Measurements from ENCODE around the gene KLRD1.

KLRD1 gene

DNA sequence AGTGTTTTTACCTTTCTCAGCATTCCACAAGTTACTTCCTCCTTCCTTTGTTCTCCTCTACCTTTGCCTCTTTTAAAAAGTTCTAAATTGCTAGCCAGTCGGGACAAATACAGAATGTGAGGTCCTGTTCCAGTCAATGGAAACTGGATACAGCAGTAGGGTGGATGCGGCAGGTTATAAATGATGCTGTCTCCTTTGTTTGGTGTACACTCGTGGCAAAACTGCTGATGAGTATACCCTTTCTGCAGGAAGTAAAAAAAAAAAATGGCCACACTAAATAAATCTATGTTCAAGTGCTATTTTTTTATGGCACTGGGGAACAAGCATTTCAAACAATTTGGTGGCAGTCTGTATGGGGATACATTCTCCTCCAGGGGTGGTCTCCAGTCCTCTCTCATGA lies 54.7 kb downstream of the KLRD1 start (continued):
- TF ChIP-seq ISL1 (CRISPR knock-in tag; IDR thresholded peaks at IDR 0.05) (no peak), ZNF8 (CRISPR knock-in tag; IDR thresholded peaks at IDR 0.05) (no peak), ZFP30 (CRISPR knock-in tag; IDR thresholded peaks at IDR 0.05) (no peak), GLIS3 (CRISPR knock-in tag; IDR thresholded peaks at IDR 0.05) (no peak), BACH2 (CRISPR knock-in tag; IDR thresholded peaks at IDR 0.05; ENCODE audit: borderline replicate concordance) (no peak), PPARA (CRISPR knock-in tag; IDR thresholded peaks at IDR 0.05; ENCODE audit: borderline replicate concordance) (no peak), ZFP3 (CRISPR knock-in tag; IDR thresholded peaks at IDR 0.05) (no peak), CSDC2 (CRISPR knock-in tag; IDR thresholded peaks at IDR 0.05) (no peak), ZNF70 (CRISPR knock-in tag; IDR thresholded peaks at IDR 0.05) (no peak), TCF4 (CRISPR knock-in tag; IDR thresholded peaks at IDR 0.05; ENCODE audit: borderline replicate concordance) (no peak)
- TF ChIP-seq, protein P1, sequence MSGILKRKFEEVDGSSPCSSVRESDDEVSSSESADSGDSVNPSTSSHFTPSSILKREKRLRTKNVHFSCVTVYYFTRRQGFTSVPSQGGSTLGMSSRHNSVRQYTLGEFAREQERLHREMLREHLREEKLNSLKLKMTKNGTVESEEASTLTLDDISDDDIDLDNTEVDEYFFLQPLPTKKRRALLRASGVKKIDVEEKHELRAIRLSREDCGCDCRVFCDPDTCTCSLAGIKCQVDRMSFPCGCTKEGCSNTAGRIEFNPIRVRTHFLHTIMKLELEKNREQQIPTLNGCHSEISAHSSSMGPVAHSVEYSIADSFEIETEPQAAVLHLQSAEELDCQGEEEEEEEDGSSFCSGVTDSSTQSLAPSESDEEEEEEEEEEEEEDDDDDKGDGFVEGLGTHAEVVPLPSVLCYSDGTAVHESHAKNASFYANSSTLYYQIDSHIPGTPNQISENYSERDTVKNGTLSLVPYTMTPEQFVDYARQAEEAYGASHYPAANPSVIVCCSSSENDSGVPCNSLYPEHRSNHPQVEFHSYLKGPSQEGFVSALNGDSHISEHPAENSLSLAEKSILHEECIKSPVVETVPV (CRISPR knock-in tag; IDR thresholded peaks at IDR 0.05): no peak

DNA sequence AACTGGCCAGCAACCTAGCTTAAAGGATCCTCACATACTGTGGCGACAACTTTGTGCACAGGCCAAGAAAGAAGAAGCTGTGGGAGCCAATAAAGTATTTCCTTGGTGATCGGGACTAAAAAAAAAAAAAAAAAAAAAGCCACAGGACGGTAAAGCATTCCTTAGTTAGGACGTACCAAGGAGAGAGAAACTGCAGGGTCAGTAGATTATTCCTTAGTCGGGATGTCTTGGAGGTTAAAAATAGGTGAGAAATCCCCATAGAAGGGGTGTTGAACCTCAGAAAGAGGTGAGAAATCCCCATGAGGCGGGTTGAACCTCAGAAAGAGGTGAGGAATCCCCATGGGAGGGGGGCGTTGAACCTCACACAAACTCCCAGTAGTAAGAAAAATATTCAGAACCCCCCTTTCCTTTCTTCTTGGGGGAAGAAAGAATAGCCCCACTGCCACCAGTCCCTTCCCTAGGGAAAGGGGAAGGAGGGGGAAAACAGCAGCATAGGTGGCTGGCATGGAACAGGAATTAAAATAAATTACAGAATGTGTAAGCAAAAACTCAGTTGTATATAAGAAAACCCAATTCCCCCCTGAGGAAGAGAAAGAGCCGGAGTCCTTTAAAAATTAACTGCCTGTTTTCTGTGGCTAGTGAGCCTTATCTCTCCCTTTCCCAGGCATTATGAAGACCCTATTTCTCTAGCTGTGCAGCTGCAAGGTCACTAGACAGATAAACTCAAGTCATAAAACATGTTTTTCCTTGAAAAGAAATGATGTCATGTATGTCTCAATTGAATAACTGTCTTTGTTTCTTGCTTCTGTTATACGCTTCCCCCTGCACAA lies 55.4 kb downstream of the KLRD1 start:
- no peak for TF ChIP-seq ZFP30 (CRISPR knock-in tag; IDR thresholded peaks at IDR 0.05)
- TF ChIP-seq ZNF8 (CRISPR knock-in tag; IDR thresholded peaks at IDR 0.05): no peak
- TF ChIP-seq ZFP3 (CRISPR knock-in tag; IDR thresholded peaks at IDR 0.05): no peak
- TF ChIP-seq ZNF70 (CRISPR knock-in tag; IDR thresholded peaks at IDR 0.05): no peak
- no peak for TF ChIP-seq ESRRG (CRISPR knock-in tag; IDR thresholded peaks at IDR 0.05)
- TF ChIP-seq SNAI2 (CRISPR knock-in tag; IDR thresholded peaks at IDR 0.05): no peak
- no peak for TF ChIP-seq ZC3H10 (CRISPR knock-in tag; IDR thresholded peaks at IDR 0.05)
- TF ChIP-seq OSR1 (CRISPR knock-in tag; IDR thresholded peaks at IDR 0.05): no peak
- no peak for TF ChIP-seq BACH2 (CRISPR knock-in tag; IDR thresholded peaks at IDR 0.05; ENCODE audit: borderline replicate concordance)
- TF ChIP-seq, protein P1 (CRISPR knock-in tag; IDR thresholded peaks at IDR 0.05): no peak
- TF ChIP-seq, protein P2, sequence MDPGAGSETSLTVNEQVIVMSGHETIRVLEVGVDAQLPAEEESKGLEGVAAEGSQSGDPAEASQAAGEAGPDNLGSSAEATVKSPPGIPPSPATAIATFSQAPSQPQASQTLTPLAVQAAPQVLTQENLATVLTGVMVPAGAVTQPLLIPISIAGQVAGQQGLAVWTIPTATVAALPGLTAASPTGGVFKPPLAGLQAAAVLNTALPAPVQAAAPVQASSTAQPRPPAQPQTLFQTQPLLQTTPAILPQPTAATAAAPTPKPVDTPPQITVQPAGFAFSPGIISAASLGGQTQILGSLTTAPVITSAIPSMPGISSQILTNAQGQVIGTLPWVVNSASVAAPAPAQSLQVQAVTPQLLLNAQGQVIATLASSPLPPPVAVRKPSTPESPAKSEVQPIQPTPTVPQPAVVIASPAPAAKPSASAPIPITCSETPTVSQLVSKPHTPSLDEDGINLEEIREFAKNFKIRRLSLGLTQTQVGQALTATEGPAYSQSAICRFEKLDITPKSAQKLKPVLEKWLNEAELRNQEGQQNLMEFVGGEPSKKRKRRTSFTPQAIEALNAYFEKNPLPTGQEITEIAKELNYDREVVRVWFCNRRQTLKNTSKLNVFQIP (CRISPR knock-in tag; IDR thresholded peaks at IDR 0.05; ENCODE audit: borderline replicate concordance, low read depth): no peak
- TF ChIP-seq RARB (CRISPR knock-in tag; IDR thresholded peaks at IDR 0.05): no peak
- no peak for TF ChIP-seq PPARA (CRISPR knock-in tag; IDR thresholded peaks at IDR 0.05; ENCODE audit: borderline replicate concordance)
- no peak for TF ChIP-seq TOX (CRISPR knock-in tag; IDR thresholded peaks at IDR 0.05; ENCODE audit: borderline replicate concordance)
- no peak for TF ChIP-seq TCF4 (CRISPR knock-in tag; IDR thresholded peaks at IDR 0.05; ENCODE audit: borderline replicate concordance)
- TF ChIP-seq, protein P3, sequence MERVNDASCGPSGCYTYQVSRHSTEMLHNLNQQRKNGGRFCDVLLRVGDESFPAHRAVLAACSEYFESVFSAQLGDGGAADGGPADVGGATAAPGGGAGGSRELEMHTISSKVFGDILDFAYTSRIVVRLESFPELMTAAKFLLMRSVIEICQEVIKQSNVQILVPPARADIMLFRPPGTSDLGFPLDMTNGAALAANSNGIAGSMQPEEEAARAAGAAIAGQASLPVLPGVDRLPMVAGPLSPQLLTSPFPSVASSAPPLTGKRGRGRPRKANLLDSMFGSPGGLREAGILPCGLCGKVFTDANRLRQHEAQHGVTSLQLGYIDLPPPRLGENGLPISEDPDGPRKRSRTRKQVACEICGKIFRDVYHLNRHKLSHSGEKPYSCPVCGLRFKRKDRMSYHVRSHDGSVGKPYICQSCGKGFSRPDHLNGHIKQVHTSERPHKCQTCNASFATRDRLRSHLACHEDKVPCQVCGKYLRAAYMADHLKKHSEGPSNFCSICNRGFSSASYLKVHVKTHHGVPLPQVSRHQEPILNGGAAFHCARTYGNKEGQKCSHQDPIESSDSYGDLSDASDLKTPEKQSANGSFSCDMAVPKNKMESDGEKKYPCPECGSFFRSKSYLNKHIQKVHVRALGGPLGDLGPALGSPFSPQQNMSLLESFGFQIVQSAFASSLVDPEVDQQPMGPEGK (CRISPR knock-in tag; IDR thresholded peaks at IDR 0.05; ENCODE audit: borderline replicate concordance): no peak
- TF ChIP-seq, protein P4, sequence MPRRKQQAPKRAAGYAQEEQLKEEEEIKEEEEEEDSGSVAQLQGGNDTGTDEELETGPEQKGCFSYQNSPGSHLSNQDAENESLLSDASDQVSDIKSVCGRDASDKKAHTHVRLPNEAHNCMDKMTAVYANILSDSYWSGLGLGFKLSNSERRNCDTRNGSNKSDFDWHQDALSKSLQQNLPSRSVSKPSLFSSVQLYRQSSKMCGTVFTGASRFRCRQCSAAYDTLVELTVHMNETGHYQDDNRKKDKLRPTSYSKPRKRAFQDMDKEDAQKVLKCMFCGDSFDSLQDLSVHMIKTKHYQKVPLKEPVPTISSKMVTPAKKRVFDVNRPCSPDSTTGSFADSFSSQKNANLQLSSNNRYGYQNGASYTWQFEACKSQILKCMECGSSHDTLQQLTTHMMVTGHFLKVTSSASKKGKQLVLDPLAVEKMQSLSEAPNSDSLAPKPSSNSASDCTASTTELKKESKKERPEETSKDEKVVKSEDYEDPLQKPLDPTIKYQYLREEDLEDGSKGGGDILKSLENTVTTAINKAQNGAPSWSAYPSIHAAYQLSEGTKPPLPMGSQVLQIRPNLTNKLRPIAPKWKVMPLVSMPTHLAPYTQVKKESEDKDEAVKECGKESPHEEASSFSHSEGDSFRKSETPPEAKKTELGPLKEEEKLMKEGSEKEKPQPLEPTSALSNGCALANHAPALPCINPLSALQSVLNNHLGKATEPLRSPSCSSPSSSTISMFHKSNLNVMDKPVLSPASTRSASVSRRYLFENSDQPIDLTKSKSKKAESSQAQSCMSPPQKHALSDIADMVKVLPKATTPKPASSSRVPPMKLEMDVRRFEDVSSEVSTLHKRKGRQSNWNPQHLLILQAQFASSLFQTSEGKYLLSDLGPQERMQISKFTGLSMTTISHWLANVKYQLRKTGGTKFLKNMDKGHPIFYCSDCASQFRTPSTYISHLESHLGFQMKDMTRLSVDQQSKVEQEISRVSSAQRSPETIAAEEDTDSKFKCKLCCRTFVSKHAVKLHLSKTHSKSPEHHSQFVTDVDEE (CRISPR knock-in tag; IDR thresholded peaks at IDR 0.05): no peak
- no peak for TF ChIP-seq CSDC2 (CRISPR knock-in tag; IDR thresholded peaks at IDR 0.05)
- no peak for ATAC-seq

DNA sequence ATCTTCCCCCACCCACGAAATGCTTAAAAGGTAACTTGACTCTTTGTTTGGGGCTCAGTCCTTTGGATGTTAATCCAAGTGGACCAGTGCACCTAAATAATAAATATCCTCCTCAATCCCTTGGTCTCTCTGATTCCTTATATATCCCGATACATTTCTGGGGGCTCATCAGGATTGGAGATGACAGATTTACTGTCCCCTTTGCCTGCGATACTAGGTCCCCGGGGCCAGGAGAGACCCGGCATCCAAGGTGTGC lies 55.9 kb downstream of the KLRD1 start:
- ATAC-seq: no peak
- TF ChIP-seq ZC3H10 (CRISPR knock-in tag; IDR thresholded peaks at IDR 0.05) (no peak), RARB (CRISPR knock-in tag; IDR thresholded peaks at IDR 0.05) (no peak), BACH2 (CRISPR knock-in tag; IDR thresholded peaks at IDR 0.05; ENCODE audit: borderline replicate concordance) (no peak), ESRRG (CRISPR knock-in tag; IDR thresholded peaks at IDR 0.05) (no peak), ARNTL (CRISPR knock-in tag; IDR thresholded peaks at IDR 0.05; ENCODE audit: borderline replicate concordance, low read depth) (no peak), GLIS3 (CRISPR knock-in tag; IDR thresholded peaks at IDR 0.05) (no peak), PPARA (CRISPR knock-in tag; IDR thresholded peaks at IDR 0.05; ENCODE audit: borderline replicate concordance) (no peak), ZFP30 (CRISPR knock-in tag; IDR thresholded peaks at IDR 0.05) (no peak), ZNF8 (CRISPR knock-in tag; IDR thresholded peaks at IDR 0.05) (no peak), ZNF565 (CRISPR knock-in tag; conservative IDR thresholded peaks at IDR 0.05; ENCODE audit: low read depth) (no peak), ISL1 (CRISPR knock-in tag; IDR thresholded peaks at IDR 0.05) (no peak), SNAI2 (CRISPR knock-in tag; IDR thresholded peaks at IDR 0.05) (no peak)
- TF ChIP-seq, protein P1 (CRISPR knock-in tag; IDR thresholded peaks at IDR 0.05): no peak
- TF ChIP-seq, protein P5, sequence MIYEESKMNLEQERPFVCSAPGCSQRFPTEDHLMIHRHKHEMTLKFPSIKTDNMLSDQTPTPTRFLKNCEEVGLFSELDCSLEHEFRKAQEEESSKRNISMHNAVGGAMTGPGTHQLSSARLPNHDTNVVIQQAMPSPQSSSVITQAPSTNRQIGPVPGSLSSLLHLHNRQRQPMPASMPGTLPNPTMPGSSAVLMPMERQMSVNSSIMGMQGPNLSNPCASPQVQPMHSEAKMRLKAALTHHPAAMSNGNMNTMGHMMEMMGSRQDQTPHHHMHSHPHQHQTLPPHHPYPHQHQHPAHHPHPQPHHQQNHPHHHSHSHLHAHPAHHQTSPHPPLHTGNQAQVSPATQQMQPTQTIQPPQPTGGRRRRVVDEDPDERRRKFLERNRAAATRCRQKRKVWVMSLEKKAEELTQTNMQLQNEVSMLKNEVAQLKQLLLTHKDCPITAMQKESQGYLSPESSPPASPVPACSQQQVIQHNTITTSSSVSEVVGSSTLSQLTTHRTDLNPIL (CRISPR knock-in tag; IDR thresholded peaks at IDR 0.05; ENCODE audit: low read depth): no peak
